ENCODE measurements around the gene IFTAP. TPM values are rescaled to one million over a fixed set of nuclear protein-coding genes. Genes with fewer than 3 reads are reported as not detected.

Gene IFTAP
- total RNA-seq, 1 donor from 2014 or later = 31.4 TPM

- no peak for DNase-seq
These were observed 3.7 kb downstream of the IFTAP start, which contains the start of gene RAG2 for GRCh38 chr11:36598051-36598450. Gene RAG2 (minus strand): TSS chr11:36598236. CDS start chr11:36594168, 4,068 bp downstream.

- no peak for DNase-seq
These were observed 5.9 kb downstream of the IFTAP start for GRCh38 chr11:36600180-36600579.

DNA sequence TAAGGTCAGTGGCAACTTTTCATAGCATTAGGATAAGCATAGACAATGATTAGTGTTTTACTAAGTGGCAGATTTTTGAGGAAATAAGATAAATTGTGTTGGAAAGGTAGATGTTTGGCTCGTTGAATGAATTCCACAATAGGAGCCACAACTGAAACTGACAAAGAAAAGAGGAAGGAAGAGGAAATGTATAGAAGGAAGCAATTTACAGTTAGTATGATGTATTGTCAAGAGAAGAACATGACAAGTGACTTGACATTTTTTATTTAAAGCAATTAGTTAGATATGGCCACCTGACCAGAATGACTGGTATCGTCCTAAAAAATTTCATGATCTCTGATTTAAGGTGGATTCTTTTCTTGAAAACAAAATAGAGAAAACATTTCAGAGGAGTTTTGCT is 6.9 kb downstream of the IFTAP start:
- DNase-seq = no peak

DNA sequence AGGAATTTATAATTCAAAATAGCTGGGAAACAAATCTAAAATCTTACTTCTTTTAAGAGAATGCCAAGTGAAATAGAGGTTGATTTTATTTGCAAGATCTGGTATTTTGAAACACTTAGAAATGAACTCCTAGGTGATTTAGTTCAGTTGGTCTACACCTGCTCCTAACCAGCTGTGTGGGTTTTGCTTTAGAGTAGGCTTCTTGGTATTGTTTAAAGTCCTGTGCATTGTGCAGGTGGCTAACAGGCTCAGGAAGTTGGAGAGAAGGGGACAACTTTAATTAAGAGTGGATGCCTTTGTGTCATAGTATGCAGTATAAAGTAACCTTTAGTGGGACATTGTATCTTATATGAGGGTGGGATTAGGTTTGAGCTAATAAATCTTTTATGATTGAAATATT is 7.8 kb downstream of the IFTAP start:
- no peak for DNase-seq

- DNase-seq = no peak
These were observed 11.2 kb downstream of the IFTAP start for GRCh38 chr11:36605221-36606216.

DNA sequence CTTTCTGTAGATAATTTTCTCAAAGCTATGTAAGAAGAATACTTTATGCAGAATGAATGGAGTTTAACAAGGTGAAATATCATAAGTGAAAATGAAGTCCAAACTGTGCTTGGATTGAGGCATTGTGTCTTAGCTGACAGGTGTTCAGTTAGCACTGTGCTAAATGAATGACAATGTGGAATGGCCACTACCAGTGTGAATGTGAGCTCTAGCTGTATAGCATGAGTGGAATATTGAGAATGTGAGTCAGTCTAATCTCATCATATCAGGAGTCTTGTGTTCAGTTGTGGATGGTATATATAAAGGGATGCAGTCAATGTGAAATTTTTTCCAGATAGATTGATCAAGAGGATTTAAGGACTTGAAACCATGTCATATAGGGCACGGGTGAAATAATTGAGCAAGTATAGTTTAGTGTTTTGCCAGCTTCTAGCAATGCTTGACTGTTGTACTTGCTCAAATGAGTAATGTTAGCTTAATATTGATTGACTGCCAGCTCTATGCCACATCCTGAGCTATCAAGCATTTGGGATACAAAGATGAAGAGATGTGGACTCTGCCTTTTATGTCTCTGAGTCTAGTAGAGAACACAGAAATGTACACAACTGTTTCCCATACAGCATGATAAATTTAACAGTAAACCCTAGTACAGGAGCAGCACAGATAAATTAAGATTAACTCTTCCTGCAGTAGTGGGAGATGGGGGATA is 14.3 kb downstream of the IFTAP start:
- DNase-seq = no peak

GRCh38 chr11:36609383-36609782 is 15.1 kb downstream of the IFTAP start:
- DNase-seq = no peak

- DNase-seq = no peak
These were observed 21.5 kb downstream of the IFTAP start for GRCh38 chr11:36615826-36616225.

DNA sequence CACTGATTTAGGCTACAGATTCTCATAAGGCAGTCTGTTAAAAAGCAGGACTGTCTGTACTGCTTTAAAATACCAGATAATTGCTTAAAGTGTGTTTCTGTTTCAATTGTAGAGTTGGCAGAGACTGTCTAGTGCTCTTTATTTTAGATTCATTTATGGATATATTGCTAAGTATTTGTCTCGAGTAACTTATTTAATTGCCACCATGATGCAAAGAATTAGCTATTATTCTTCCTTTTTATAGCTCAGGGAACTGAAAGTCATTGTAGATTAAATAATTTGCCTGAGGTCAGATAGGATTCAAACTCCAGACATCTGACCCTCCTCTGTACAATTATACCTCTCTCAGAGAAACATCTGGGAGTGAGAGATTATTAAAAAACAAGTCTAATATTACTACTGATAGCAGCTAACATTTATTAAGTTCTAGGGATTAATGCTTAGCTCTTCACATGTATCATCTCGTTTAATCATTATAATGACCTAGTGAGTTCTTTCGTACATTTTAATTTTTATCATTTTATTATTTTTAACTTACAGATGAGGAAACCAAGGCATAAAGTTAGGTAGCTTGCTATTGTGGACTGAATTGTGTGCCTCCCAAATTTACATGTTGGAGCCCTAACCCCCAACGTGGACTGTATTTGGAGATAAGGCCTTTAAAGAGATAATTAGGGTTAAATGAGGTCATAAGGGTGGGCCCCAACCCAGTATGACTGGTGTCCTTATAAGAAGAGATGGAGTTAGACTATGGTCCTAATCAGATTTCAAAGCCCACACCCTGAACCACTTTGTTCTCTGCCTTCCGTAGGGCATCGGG is 23.5 kb downstream of the IFTAP start:
- no peak for DNase-seq

- no peak for DNase-seq
These were observed 24.2 kb downstream of the IFTAP start for GRCh38 chr11:36618363-36619047.

DNA sequence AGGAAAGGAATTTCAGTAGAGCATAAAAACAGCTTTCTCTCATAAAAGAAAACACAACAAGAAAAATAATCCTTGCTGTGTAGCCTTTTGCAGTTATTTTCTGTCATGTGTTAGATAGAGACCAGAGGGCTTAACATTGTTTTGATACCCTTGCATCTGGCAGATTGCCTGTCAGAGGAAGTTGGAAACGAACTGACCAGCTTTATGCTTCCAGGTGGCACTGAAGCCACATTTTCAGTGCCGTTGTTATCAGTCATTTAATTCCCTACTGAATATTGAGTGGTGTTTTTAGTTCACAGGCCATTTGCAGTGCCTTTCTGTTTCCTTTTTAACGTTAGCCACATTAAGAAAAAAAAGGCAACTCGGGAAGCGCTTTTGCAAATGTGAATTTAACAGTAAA is 25.2 kb downstream of the IFTAP start:
- peak; percentile 45 for DNase-seq

- no peak for DNase-seq
These were observed 25.9 kb downstream of the IFTAP start for GRCh38 chr11:36620246-36620645.

DNA sequence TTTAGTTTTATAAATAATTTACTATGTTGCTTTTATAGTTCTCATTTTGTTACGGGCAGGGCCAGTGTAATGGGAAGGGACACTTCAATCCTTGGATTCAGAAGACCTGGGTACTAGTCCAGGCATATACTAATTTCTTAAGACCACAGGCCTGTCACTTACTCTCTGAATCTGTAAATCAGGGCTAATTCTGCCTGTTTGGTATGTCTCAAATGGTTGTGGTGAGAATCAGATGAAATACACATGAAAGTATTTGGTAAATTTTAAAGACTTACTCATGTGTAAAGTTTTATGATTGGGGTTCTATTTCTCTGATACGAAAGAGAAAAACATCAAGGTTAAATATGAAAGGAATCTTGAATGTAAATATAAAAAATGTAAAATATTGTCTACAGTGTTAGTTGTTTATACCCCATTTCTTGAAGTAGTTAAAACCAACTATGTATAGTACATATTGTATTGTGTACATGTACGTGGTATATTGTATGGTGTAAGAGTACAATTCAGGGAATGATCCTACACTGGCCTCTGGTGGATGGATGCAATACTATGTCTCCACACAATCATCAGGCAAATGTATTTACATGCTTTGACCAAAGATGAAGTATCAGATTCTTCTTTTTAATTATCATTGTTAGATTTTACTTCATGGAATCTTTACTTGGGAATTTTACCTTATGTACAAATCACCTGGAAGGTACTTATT is 28.3 kb downstream of the IFTAP start:
- peak; percentile 59 for DNase-seq

GRCh38 chr11:36623494-36623893 is 29.2 kb downstream of the IFTAP start:
- DNase-seq = no peak

GRCh38 chr11:36627006-36627405 is 32.7 kb downstream of the IFTAP start:
- DNase-seq = no peak

- DNase-seq = no peak
These were observed 33.2 kb downstream of the IFTAP start for GRCh38 chr11:36627471-36627870.

- DNase-seq = no peak
These were observed 33.8 kb downstream of the IFTAP start for GRCh38 chr11:36628141-36628540.

- no peak for DNase-seq
These were observed 34.5 kb downstream of the IFTAP start for GRCh38 chr11:36628765-36629244.

DNA sequence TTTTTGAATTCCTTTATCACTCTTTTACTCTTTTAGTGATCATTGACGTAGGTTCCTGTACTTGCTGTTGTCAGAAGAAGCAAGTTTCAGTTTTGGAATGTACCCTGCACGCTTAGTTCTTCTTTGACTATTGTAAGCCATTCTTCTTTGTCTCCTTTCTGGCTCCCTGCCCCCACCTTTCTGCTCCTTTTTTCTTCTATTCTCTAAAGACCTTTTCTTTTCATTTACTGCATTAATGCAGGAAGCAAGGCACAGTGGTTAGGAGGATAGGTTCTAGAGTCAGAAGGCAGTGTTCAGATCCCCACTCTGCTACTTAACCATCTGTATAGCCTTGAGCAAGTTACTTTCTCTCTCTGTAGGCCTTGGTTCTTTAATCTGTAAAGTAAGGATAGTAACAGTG is 37.5 kb downstream of the IFTAP start:
- no peak for DNase-seq

- DNase-seq = no peak
These were observed 41.0 kb downstream of the IFTAP start for GRCh38 chr11:36635066-36635862.

Measured in tongue (tissue), 2 donors.